ENCODE measurements around the gene DNAJB5.

DNAJB5 gene

GRCh38 chr9:34958411-34958982 lies 31.0 kb upstream of the DNAJB5 start:
- TF ChIP-seq, protein P1, sequence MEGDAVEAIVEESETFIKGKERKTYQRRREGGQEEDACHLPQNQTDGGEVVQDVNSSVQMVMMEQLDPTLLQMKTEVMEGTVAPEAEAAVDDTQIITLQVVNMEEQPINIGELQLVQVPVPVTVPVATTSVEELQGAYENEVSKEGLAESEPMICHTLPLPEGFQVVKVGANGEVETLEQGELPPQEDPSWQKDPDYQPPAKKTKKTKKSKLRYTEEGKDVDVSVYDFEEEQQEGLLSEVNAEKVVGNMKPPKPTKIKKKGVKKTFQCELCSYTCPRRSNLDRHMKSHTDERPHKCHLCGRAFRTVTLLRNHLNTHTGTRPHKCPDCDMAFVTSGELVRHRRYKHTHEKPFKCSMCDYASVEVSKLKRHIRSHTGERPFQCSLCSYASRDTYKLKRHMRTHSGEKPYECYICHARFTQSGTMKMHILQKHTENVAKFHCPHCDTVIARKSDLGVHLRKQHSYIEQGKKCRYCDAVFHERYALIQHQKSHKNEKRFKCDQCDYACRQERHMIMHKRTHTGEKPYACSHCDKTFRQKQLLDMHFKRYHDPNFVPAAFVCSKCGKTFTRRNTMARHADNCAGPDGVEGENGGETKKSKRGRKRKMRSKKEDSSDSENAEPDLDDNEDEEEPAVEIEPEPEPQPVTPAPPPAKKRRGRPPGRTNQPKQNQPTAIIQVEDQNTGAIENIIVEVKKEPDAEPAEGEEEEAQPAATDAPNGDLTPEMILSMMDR (IDR thresholded peaks at IDR 0.05; ENCODE audit: extremely low read depth, insufficient read depth, missing control alignments), result no peak
- no peak for DNase-seq (ENCODE audit: low spot score)
- in situ Hi-C loops (cut with MboI; ENCODE audit: low pct_unique_long_range_greater_than_20kb, low sequenced_read_pairs, unreplicated experiment), result no loop called here

- in situ Hi-C loops (cut with MboI; ENCODE audit: low pct_unique_long_range_greater_than_20kb, low sequenced_read_pairs, unreplicated experiment), result no loop called here
- DNase-seq (ENCODE audit: low spot score), result no peak
- TF ChIP-seq, protein P1 (IDR thresholded peaks at IDR 0.05; ENCODE audit: extremely low read depth, insufficient read depth, missing control alignments), result no peak
Observed at GRCh38 chr9:34959461-34959860, 30.1 kb upstream of the DNAJB5 start.

- no peak for DNase-seq (ENCODE audit: low spot score)
- in situ Hi-C loops (cut with MboI; ENCODE audit: low pct_unique_long_range_greater_than_20kb, low sequenced_read_pairs, unreplicated experiment), result no loop called here
- TF ChIP-seq, protein P1 (IDR thresholded peaks at IDR 0.05; ENCODE audit: extremely low read depth, insufficient read depth, missing control alignments), result no peak
Observed at GRCh38 chr9:34961574-34962490, 27.7 kb upstream of the DNAJB5 start.

DNA sequence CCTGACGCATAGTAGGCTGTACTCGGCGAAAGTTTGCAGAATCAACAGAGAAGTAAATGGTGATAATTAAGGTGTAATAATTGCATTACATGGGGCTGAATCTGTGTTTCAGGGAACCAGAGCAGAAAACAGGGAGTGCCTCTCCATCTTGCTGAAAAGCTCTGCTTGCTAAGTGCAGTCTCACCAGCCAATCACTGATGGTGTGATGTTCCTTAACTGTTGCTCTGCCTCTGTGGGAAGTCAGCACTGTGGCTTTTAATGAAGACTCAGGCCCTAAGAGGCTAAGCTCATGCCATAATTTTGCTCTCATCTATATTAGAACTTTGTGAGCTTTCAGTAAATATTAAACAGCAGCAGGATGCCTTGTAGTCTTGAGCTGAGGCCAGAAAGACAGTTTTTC lies 27.0 kb upstream of the DNAJB5 start:
- TF ChIP-seq, protein P1 (IDR thresholded peaks at IDR 0.05; ENCODE audit: extremely low read depth, insufficient read depth, missing control alignments), result no peak
- in situ Hi-C loops (cut with MboI; ENCODE audit: low pct_unique_long_range_greater_than_20kb, low sequenced_read_pairs, unreplicated experiment), result no loop called here
- no peak for DNase-seq (ENCODE audit: low spot score)

DNA sequence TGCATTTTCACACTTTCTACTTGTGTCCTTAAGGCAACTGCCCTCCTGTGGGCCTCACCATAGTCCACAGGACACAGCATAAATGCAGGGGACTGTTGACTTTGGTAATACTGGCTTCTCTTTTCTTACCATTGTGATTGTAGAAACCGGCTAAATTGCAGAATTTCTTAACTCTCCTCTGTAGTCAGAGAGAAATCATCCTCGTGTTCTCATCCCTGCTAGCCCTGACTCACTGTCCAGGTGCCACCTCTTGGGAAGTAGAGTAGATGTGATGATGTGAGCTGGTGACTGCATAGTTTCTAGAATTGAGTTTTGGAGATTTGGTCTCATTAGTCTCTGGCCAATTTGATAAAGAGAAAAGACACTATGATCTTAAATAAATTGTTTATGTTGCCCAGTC lies 26.0 kb upstream of the DNAJB5 start:
- in situ Hi-C loops (cut with MboI; ENCODE audit: low pct_unique_long_range_greater_than_20kb, low sequenced_read_pairs, unreplicated experiment), result no loop called here
- no peak for DNase-seq (ENCODE audit: low spot score)
- TF ChIP-seq, protein P1 (IDR thresholded peaks at IDR 0.05; ENCODE audit: extremely low read depth, insufficient read depth, missing control alignments), result no peak

GRCh38 chr9:34964458-34964857 lies 25.1 kb upstream of the DNAJB5 start:
- in situ Hi-C loops (cut with MboI; ENCODE audit: low pct_unique_long_range_greater_than_20kb, low sequenced_read_pairs, unreplicated experiment), result no loop called here
- TF ChIP-seq, protein P1 (IDR thresholded peaks at IDR 0.05; ENCODE audit: extremely low read depth, insufficient read depth, missing control alignments), result no peak
- no peak for DNase-seq (ENCODE audit: low spot score)

Measured in GM13977 (cell line).